GM18868 (cell line): ENCODE results near the gene ELAVL1.
A peak's percentile ranks its signal among the peaks of the same experiment; 100 is the strongest.
"Not testable (repeated sequence)": the region's sequence is repeated elsewhere in the genome, so short reads cannot be mapped to it uniquely, and the experiment has no call there.

Experiments used
- ATAC-seq: cut with Tn5 transposase; IDR thresholded peaks from one replicate; pipeline ENCODE4 v1.9.1; 2021; ENCODE audit warnings: mild to moderate bottlenecking, moderate library complexity; ENCODE audit not compliant: unreplicated experiment

The ELAVL1 gene

DNA sequence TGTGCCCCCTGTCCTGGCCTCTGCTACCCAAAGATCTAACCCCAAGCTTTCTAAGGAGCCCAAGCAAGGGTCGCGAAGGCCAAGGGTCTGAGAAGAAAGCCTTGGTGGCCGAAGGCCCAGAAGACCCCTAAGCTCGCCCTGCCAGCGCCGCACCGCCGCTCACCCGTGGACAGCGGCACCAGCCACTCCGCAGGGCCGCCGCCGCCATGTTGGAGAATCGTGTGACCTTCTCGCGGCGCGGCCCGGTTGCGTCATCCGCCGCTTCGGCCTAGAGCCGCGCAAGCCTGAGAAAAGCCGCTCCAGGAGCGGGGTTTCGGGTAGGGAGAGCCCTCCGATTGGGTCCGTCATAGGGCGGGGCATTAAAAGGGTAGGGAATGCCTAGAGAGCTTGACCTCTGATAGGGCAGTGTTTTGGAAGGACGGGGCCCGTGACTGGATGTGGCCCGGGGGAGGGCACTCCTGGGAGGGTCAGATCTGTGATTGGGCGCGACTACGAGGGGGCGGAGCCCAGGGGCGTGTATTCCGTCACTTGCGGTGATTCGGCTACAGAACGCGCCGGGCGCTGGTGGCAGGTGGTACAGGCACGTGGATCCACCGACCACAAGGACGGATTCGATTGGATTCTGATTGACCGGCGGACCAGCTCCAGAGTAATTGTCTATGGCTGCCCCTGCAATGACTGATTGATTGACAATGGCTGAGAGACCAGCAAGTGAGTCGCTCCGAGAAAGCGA is 61.8 kb downstream of the ELAVL1 start, which contains the start of gene TIMM44:
Gene TIMM44 (minus strand): TSS at position 223 of the 733 bp plus-strand sequence. CDS start 15 bp downstream, at position 208.
- ATAC-seq, result peak; percentile 95

DNA sequence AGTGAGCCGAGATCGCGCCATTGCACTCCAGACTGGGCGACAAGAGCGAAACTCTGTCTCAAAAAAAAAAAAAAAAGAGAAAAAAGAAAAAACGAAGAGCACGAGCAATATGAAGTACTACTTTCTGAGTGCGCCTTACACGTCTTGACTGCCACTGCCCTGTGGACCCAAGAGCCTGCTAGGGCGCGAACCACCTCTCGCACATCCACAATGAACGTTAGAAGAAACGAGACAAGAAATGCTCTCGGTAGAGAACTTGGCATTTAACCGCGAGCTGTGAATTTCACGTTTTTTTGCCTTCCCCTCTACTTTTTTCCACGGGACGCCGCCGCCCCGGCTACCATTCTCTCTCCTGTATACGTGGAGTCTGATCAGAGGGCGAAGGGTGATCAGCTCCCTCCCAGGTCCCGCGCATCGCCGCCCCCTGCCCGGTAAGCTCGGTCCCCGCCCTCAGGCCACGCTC is 62.4 kb downstream of the ELAVL1 start:
- ATAC-seq, result peak; percentile 7

DNA sequence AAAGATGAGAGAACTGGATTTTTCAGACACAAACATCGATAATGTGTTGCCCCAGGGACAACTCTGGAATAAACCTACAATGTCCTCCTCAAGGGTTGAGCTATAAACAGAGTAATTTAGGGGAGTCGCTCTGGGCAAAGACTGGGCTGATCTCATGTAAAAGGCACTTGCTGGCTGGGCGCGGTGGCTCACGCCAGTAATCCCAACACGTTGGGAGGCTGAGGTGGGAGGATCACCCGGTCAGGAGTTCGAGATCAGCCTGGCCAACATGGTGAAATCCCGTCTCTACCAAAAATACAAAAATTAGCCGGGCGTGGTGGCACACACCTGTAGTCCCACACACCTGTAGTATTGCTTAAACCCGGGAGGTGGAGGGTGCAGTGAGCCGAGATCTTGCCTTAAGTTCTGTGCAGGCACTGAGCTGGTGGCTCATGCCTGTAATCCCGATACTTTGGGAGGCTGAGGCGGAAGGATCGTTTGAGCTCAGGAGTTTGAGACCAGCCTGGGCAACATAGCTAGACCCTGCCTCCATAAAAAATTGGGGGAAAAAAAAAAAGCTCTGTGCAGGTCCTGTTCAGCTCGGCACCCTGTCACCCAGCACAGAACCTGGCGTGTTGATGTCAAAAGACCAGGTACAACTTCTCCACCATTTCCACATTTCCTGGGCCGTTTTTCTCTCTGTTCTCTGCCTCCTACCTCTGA is 63.4 kb downstream of the ELAVL1 start:
- no peak for ATAC-seq

DNA sequence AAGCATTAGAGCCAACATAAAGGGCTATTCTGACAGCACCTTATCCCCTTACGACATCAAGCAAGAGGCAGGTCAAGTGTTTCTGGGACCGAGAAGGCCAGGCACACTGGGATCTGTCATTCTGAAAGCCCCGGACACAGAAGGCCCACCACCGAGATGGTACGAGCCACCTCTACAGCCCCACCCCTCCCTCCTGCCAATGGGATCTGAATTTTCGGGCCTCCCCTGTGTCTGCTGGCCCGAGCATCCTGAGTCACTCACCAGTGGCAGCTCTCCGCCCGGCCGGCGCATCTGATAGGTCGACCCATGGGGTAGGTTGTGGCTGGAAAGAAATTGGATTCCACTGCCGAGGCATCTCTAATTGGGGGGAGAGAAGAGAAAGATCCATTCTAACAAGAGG is 64.6 kb downstream of the ELAVL1 start:
- no peak for ATAC-seq

DNA sequence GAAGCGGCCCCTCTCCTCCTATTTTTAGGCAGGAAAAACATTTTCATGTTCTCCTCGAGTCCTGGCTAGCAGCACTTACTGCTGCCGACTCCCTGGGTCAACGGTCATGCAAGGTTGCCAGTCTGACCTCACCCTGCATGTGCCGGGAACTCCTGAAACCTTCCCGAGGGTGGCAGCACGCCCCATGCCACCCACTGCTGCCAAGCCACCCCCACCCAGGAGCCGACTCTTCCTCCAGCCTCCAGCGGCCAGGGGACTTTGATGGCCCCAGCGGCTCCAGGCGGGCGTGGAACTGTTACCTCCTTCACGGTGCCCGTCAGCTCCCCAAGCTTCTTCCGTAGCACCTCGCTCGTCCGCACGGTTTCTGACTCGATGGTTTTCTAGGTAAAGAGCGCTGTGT is 70.7 kb downstream of the ELAVL1 start:
- no peak for ATAC-seq

DNA sequence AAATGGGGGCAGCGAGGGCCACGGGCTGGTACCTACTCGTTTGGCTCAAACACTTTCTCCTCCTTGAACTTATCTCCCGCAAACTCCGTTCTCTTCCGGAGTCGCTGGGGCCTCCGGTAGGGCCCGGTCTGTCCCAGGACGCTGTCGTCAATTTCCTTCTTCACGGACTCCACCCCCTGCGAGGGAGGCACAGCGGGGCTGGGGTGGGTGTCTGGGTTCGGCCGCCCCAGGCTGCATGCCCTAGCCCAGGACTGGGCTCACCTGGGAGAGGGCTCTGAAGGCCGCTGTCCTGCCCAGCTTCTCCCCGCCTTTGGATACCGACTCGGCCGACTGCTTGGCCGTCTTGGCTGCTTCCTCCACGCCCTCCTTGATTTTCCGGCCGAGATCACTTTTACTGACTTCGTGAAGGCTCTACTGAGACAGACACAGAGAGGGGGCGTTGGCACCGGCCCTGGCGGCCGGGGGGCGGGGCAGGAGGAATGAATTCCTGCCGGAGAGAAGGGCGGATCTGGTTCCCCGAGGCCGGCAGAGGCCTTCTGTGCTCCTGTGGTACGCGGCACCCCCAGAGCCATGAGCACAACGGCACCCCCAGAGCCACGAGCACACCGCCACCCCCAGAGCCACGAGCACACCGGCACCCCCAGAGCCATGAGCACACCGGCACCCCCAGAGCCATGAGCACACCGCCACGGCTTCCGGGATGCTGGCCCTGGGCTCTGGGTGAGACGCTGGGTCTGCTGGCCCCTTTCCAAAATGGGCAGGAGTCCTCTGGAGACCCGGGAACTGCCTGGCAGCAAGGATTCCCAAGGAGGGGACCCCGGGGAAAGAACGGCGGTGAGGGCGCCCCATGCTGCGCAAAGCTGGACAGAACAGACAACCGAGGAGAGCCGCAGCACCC is 71.4 kb downstream of the ELAVL1 start:
- no peak for ATAC-seq

DNA sequence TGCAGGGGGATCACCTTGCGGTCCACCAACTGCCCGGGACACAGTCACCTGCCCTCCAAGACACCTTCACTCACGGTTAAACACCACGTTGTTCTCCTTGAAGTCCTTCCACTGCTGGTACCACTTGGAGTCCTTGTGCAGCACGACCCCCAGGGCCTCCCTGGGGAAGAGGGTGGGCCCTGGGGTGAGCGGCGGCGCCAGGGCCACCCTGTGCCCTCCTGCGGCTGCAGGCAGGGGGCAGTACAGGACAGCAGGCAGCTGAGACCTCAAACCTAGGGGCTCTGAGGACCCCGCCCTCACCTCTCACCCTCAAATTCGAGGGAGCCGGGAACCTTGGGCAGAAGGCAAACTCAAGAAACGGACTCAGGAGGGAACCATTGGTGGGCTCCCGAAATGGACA is 72.0 kb downstream of the ELAVL1 start:
- no peak for ATAC-seq

DNA sequence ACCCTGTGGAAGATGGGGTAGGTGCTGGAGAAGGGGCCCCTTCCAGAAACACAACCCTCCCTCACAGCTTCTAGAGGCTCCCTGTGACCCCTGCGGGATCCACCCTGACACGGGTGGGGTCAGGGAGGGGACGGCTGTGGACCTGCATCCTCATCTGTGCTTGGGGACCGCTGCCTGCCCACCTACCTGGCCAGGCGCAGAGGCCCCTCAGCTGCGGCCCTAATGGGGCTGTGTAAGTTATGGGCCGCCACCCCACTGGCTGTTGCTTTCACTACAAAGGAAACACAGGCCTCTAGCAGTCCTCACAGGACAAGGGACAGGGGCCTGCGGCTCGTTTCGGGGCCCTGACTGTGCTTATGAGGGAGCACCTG is 72.5 kb downstream of the ELAVL1 start:
- ATAC-seq, result no peak

DNA sequence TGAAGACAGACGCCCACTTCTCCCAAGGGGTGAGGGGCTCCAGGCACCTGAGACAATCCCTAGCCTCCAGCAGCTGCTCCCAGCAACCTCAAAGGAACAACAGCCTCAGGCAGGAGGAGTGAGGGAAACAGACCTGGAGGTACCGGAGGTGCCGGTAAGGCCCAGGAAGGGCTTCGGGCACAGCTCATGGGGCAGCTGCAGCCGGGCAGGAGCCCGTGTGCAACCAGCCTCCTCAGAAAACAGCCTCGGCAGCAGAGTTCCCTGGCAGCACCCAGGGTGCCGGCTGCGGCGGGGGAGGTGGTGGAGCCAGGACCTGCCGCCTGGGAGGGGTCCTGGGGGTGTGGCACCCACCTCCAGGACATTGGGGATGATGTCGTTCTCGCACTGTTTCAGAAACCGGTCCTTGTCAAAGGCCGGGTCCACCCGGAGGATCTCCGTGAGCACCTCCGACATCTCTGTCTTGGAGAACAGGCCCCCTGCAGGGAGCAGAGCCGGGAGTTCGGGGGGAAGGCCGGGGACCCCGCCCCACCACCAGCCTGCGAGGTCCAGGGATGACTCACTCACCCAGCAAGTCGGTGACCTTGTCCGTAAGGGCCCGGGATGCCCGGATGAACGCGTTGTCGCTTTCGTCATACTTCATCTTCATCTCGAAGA is 73.0 kb downstream of the ELAVL1 start:
- ATAC-seq, result no peak

DNA sequence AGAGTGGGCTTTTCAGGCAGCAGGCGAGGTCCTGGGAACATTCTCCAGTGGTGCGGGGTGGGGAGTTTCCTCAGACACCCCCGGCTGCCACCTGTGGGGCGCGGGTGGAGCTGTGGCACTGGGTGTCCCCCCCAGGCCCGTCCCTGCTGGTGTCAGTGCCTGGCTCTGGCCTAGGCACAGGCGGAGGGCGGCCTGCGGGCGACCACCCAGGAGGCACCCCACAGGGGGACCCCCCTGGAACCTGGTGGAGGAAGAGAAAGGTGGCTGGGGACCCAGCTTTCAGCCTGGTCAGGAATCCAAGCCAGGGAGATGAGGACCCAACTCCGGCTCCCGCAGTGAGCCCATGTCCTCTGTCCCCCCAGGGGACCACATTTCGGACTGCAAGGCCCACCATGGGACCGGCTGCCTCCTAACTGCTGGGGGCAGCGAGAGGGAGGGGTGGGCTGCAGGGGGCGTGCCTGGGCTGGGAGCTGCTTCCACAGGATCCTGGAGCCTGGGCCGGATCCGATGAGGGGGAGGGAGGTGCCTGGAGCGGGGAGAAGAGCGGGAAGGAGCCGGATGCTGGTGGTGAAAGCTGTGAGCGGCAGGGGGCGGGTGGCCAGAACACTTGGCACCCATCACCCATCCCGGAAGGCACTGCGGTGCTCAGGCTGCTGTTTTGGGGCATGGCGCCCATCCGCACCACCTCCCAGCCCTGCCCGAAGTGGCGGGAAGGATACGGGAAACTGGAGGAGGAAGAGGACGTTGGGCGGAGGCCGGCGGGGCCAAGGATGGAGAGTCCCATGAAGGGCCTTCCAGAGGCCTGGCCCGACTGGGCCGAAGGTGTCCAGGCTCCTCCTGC is 74.0 kb downstream of the ELAVL1 start:
- ATAC-seq, result no peak

DNA sequence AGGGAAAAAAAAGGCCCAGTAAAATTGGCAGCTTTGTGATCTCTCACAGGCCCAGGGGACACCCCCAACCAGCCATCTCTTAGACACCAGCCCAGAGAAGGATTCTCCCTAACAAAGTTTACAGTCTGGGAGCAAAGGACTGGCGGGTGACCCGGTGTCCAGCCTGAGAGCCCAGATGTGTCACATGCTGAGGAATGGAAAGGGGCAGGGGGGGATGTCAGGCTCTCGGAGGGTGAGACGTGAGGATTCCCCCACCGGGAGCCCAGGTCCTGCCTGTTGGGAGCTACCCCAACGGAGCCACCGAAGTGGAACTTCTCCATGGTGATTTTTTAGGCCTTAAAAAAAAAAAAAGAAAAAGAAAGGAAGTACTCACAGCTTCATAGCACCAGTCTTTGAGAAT is 74.7 kb downstream of the ELAVL1 start:
- no peak for ATAC-seq

DNA sequence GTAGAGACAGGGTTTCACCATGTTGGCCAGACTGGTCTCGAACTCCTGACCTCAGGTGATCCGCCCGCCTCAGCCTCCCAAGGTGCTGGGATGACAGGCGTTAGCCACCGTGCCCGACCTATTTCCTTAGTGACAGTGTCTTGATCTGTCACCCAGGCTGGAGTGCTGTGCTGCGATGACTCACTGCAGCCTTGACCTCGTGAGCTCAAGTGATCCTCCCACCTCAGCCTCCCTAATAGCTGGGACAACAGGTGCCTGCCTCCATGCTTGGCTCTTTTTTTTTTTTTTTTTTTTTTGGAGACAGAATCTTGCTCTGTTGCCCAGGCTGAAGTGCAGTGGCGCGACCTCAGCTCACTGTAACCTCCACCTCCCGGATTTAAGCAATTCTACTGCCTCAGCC is 75.4 kb downstream of the ELAVL1 start:
- not testable (repeated sequence) for ATAC-seq

DNA sequence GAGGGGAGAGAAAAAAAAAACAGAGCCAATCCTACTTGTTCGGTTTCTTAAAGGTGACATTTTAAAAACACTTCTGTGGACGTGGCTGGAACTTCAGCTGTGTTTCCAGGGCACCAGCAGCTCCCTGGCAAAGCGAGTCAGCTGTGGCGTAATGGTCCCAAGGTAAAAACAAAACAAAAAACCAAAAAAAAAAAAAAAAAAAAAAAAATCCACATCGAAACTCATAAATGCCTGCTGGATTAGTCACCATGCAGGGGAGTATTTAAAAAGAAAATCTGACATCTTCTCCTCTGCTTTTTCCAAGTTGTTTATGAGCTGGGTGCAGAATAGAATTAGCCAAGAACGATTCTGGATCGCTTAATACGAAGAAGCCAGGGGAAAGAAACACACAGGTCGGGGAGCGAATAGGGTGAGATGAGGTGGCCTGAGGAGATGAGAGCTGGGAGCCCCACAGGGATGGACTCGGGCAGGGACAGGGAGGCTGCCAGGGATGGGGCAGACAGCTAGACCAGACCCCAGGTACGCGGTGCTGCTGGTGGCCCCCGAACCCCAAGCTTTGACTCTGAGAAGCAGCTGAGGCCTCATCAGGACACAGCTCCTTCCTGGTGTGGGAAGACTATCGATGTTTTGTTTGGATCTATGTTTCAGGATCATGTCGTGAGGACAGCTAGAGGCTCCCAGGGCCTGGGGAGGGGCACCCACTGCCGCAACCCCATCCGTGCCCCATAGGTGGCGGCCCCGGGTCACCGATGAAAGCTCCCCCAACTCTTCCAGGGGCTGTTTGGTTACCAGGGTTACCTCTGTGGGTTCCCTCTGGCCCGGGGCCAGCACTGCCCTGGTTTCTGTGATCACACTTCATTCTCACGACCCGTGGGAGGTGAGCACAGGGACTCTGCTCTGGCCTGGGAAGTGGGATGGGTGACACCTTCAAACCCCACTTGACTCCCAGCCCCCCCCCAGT is 76.4 kb downstream of the ELAVL1 start:
- no peak for ATAC-seq

DNA sequence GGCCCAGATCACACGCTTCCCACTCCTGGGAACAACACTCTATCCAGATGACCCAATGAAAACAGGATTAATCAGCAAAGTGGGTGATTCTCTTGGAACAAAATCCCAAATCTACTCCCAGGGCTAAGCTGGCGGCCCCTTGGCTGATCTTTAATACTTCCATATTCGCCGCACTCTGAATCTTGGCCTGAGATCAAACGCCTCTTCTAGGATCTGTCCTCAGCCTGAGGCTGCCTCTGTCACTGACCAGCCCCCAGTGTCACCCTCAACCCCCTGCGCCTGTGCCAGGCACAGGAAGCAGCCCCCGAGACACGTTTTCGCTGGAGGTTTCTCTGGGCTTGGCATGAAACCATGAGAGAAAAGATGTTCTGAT is 77.1 kb downstream of the ELAVL1 start:
- no peak for ATAC-seq

DNA sequence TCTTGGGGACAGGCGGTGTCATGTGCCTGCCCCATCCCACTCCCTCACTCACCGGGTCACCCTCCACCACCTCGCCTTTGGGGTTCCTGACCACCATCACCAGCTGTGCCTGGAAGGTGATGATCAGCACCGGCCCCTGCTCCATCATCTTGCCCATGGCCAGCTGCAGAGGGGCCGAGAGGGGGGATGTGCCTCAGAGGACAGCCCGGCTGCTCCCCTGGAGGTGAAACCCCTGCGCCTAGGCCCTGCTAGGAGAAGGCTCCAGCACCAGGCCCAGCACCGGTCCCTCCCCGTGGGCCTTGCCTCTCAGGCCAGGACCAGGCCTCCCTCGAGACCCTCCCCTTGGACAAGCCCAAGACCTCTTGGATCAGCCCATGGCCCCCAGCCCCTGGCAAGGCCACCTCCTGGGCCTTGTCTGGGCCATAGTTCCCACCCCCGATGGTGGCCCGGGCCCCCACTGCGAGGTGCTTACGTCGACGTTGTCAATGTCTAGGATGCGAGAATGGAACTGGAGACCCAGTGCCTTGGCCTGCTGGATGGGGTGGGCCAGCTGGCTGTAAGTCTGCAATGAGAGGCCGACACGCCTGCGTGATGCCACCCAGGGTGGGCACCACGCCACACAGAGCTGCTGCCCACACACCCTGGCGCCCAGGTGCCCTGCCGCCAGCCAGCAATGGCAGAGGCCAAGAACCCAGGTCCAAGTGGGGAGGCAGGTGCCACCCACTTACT is 77.7 kb downstream of the ELAVL1 start:
- ATAC-seq, result no peak

DNA sequence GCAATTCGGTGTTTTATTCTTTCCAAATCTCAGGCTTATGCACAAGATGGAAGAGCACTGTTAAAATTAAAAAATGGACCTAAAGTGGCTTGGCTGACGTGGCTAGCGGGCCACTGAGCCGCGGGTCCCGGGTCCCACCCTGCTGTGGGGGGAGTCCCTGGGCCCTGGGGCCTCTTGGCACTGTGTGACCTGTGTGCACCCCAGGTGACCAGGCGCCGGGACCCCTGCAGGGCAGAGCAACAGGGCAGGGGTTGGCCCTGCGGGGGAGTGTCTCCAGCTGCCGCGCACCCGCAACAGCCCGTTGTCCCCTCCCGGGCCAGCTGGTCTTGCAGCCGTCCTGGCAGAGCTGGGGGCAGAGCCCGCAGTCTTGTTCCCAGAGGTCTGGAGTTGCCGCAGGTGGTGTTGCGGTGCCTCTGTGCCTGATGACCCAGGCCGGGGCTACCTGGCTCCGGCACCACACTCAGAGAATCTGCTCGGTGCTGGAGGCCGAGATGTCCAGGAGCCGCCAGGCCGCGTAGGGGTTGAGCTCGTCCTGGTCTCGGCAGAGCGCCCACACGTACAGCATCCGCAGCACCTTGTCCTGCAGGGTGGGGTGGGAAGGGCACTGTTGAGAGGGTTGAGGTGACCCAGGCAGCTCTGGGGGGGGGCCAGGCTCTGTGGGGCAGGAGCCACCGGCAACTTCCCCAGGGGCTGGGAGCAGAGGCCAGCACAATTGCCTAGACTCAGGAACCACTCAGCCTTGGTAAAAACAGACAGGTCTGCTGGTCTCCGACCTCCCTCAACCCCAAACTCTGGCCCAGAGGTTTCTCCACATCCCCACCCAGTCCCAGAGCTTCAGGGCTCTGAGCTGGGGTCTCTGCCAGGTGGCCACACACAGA is 78.5 kb downstream of the ELAVL1 start:
- no peak for ATAC-seq

DNA sequence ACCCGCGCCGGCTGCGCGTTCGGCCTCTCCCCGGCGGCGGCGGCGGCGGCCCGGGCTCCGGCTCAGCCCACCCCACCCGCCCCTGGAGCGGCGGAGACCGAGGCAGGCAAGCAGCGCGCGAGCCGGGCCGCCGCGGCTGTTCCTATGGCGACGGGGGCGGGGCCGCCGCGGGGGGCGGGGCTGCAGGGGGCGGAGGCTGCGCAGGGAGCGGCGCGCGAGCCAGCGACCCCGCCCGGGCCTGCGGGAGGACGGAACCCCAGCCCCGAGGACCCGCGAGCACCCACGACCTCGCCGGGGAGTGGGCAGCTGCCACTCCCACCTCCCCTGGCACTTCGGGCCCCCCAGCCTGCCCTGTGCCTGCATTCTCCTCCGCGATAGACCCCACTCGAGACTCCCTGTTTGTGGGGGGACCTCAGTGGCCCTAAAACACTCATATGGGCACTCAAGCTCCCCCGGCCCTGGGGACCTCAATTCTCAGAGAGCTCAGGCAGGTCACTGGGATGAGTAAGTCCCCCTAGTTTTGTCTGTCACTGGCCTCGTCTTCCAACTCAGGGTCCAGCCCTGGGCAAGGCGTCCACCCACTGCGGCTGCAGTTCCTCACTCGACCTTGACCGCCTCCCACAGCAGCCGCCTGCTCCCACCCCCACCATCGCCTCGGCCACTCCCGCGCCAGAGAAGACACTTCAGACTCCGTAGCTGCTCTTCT is 79.3 kb downstream of the ELAVL1 start, which contains the start of gene CTXN1:
Gene CTXN1 (minus strand): TSS at position 115 of the 706 bp plus-strand sequence. CDS start 597 bp downstream, outside the sequence.
- no peak for ATAC-seq
